Inflammatory macrophage treated with lipopolysaccharide for 4 hours (primary cell): Measurements from ENCODE around the gene TRMT10A.
A peak's percentile ranks its signal among the peaks of the same experiment; 100 is the strongest.
"Not testable (repeated sequence)": the region's sequence is repeated elsewhere in the genome, so short reads cannot be mapped to it uniquely, and the experiment has no call there.

Source experiments
- DNase-seq: peaks from one replicate; pipeline ENCODE4 v3.0.0-alpha.2; 2020

TRMT10A gene

GRCh38 chr4:99540277-99540939 lies 23.4 kb downstream of the TRMT10A start:
- DNase-seq: no peak

GRCh38 chr4:99537674-99538073 lies 26.2 kb downstream of the TRMT10A start:
- DNase-seq: no peak

GRCh38 chr4:99536848-99537247 lies 27.0 kb downstream of the TRMT10A start:
- no peak for DNase-seq

DNA sequence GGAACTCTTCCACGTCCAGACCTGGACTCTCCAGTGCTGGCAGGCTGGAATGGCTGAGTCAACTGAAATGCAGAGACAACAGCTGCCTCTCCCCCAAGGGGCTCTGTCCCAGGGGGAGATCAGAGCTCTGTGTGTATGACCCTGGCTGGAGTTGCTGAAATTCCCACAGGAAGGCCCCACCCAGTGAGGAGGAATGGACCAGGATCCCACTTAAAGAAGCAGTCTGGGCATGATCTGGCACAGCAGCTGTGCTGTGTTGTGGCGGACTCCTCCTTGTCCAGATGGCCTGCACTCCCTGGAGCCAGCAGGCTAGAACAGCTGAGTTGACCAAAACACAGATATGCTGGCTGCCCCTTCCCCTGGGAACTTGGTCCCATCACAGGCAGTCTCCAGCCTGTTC lies 27.6 kb downstream of the TRMT10A start:
- no peak for DNase-seq

GRCh38 chr4:99534699-99535098 lies 29.1 kb downstream of the TRMT10A start:
- DNase-seq: not testable (repeated sequence)

GRCh38 chr4:99529956-99530355 lies 33.9 kb downstream of the TRMT10A start:
- no peak for DNase-seq

DNA sequence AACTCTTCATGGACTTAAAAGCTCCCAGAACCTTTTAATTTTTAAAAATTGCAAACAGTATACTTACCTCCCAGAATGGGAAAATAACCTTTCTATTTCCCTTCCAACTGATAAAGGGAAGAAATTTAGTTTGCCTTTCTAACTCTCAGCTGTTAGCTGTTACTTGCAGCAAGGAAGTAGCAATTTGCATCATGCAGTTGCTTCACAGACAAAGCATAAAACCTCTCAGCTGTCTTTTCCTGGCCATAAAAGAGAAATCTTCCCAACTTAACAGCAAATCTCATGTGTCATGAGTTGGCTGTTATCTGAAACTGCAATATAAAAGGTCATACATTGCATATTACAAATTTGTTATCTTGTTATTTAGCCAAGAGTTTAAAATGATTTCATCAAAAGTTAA lies 34.6 kb downstream of the TRMT10A start:
- DNase-seq: peak; percentile 22

DNA sequence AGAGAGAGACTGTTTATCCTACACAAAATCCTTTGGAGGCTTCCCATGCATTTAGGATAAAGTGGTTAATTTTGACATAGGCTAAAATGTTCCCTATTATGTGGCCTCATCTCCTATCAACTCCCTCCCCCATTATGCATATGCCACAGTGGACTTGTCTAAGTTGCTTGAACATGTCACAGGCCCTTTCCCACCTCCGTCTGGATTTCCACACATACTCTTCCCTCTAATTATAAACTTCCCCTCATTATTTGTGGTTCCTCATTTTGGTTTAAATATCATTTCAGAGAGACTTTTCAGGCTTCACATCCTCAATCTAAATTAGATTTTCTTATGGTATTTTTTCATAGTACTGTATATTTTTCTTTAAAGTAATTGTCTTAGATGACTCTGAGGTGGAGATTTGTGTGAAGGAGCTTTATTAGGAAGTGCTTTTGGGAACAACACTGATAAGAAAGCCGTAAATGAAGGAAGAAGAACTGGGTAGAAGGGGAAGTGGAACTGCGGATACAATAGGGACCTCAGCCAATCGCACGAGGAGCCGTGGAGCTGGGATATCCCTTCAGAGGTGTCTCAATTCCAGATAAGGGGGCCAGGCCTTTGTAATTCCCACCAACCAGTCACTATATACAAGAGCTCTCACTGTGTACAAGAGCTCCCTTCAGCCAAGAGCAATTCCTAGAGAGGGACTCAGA lies 45.1 kb downstream of the TRMT10A start:
- peak; percentile 54 for DNase-seq

- DNase-seq: no peak
Measured at GRCh38 chr4:99510721-99511120, 53.1 kb downstream of the TRMT10A start, which contains the start of gene C4orf17. Gene C4orf17 (plus strand): TSS chr4:99511021. CDS start chr4:99513082, 2,061 bp downstream.

- DNase-seq: no peak
Measured at GRCh38 chr4:99507762-99508161, 56.1 kb downstream of the TRMT10A start.

DNA sequence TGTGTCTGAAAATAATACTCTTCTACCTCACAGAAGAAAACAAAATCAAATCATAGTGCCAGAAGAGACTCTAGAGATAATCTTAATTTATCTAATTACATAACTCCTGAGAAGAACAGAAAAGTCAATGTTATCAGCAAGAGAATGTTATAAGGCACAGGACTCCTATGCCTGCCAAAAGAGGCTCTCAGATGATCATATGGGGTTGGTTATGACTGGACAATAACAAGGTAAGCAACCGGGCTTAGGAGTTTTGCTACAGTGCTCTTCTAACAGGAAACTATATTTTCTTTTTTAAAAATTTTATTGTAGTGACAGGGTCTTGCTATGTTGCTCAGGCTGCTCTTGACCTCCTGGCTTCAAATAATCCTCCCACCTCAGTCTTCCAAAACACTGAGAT lies 56.5 kb downstream of the TRMT10A start:
- no peak for DNase-seq

DNA sequence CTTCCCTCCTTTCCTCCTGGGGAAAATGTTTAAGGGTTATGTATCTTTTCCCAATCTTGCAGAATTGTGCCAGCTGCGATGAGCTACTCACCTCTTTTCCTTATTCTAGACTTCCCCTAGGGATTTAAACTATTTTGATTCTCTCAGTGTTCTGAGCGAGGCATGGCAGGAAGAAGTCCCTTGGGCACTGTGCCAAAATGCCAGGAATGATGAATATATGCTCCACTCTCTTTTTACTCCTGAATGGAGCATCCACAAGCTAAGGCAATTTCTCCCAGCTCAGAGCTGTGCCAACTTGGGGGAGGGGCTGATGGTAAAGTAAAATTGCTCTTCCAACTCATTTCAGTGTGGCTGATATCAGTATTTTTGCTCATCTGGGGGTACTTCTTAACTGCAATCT lies 57.1 kb downstream of the TRMT10A start:
- DNase-seq: no peak

DNA sequence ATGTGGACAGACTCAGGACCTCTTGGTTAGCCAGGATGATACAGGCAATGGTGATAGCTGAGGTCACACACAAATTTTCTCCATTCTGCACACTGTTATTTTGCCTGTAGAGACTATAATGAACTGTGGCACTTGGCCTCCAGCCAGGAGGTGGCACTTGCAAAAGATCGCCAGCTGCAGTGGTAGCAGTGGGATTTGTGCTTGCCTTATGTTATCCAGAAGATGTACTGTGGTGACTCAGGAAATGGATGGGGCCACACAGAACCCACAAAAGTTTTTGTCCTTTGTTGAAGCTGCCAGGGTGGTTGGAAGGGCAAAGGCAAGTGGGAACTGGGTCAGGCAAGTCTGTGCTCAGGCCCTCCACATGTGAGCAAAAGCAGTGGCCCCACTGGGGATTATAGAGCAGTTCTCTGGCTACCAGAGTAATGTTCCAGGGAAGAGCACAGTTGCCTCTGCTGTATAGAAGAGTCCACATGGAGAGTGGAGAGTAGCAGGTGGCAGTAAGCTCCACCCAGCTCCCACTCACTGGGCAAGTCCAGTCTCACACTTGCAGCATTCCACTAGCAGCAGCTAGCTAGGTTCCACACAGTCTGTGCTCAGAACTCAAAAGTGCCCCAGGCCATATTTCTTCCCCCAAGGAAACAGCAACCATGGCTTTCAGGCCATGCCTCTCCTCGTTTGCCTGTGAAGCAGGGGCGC lies 58.9 kb downstream of the TRMT10A start:
- DNase-seq: no peak
